Measurements from ENCODE around the gene PCDH15.

Gene PCDH15

GRCh38 chr10:54800741-54801421 lies at the start of gene PCDH15:
Gene PCDH15 (minus strand): TSS chr10:54801231. CDS start chr10:54664262, 136,969 bp downstream.
- no peak for DNase-seq (ENCODE audit: low read depth in 2 of 2, low spot score in 1 of 2)

GRCh38 chr10:54843932-54844331 lies 42.9 kb upstream of the PCDH15 start:
- no peak for DNase-seq (ENCODE audit: low read depth in 2 of 2, low spot score in 1 of 2)

- DNase-seq (ENCODE audit: low read depth in 2 of 2, low spot score in 1 of 2), result no peak
Measured at GRCh38 chr10:54843085-54843646, 42.1 kb upstream of the PCDH15 start.

GRCh38 chr10:54837479-54837878 lies 36.4 kb upstream of the PCDH15 start:
- DNase-seq (ENCODE audit: low read depth in 2 of 2, low spot score in 1 of 2), result no peak

GRCh38 chr10:54833029-54833428 lies 32.0 kb upstream of the PCDH15 start:
- no peak for DNase-seq (ENCODE audit: low read depth in 2 of 2, low spot score in 1 of 2)

- DNase-seq (ENCODE audit: low read depth in 2 of 2, low spot score in 1 of 2), result no peak
Measured at GRCh38 chr10:54826994-54827560, 26.0 kb upstream of the PCDH15 start.

- no peak for DNase-seq (ENCODE audit: low read depth in 2 of 2, low spot score in 1 of 2)
Measured at GRCh38 chr10:54815583-54815982, 14.6 kb upstream of the PCDH15 start.

- DNase-seq (ENCODE audit: low read depth in 2 of 2, low spot score in 1 of 2), result no peak
Measured at GRCh38 chr10:54808186-54808935, 7.3 kb upstream of the PCDH15 start.

- no peak for DNase-seq (ENCODE audit: low read depth in 2 of 2, low spot score in 1 of 2)
Measured at GRCh38 chr10:54799506-54799905, 1.5 kb downstream of the PCDH15 start.

GRCh38 chr10:54797636-54798321 lies 3.3 kb downstream of the PCDH15 start:
- no peak for DNase-seq (ENCODE audit: low read depth in 2 of 2, low spot score in 1 of 2)

- DNase-seq (ENCODE audit: low read depth in 2 of 2, low spot score in 1 of 2), result no peak
Measured at GRCh38 chr10:54796881-54797280, 4.2 kb downstream of the PCDH15 start.

GRCh38 chr10:54776622-54777021 lies 24.4 kb downstream of the PCDH15 start:
- DNase-seq (ENCODE audit: low read depth in 2 of 2, low spot score in 1 of 2), result no peak

- no peak for DNase-seq (ENCODE audit: low read depth in 2 of 2, low spot score in 1 of 2)
Measured at GRCh38 chr10:54772468-54773122, 28.4 kb downstream of the PCDH15 start.

GRCh38 chr10:54769051-54769450 lies 32.0 kb downstream of the PCDH15 start:
- DNase-seq (ENCODE audit: low read depth in 2 of 2, low spot score in 1 of 2), result no peak

GRCh38 chr10:54758791-54759190 lies 42.2 kb downstream of the PCDH15 start:
- DNase-seq (ENCODE audit: low read depth in 2 of 2, low spot score in 1 of 2), result no peak

GRCh38 chr10:54749623-54750022 lies 51.4 kb downstream of the PCDH15 start:
- DNase-seq (ENCODE audit: low read depth in 2 of 2, low spot score in 1 of 2), result no peak

GRCh38 chr10:54745436-54745835 lies 55.6 kb downstream of the PCDH15 start:
- DNase-seq (ENCODE audit: low read depth in 2 of 2, low spot score in 1 of 2), result no peak

GRCh38 chr10:54742416-54742815 lies 58.6 kb downstream of the PCDH15 start:
- DNase-seq (ENCODE audit: low read depth in 2 of 2, low spot score in 1 of 2), result no peak

- no peak for DNase-seq (ENCODE audit: low read depth in 2 of 2, low spot score in 1 of 2)
Measured at GRCh38 chr10:54728511-54728910, 72.5 kb downstream of the PCDH15 start.

- DNase-seq (ENCODE audit: low read depth in 2 of 2, low spot score in 1 of 2), result no peak
Measured at GRCh38 chr10:54722075-54722474, 79.0 kb downstream of the PCDH15 start.

- no peak for DNase-seq (ENCODE audit: low read depth in 2 of 2, low spot score in 1 of 2)
Measured at GRCh38 chr10:54710918-54711317, 90.1 kb downstream of the PCDH15 start.

All from stimulated activated CD8-positive, alpha-beta memory T cell treated with anti-CD3 and anti-CD28 coated beads, Interleukin-4, amount 100 ng/mL, for 1 hour (primary cell).